Fibroblast of skin of back (primary cell): Measurements from ENCODE around the gene GATM.
"Not testable (repeated sequence)": the region's sequence is repeated elsewhere in the genome, so short reads cannot be mapped to it uniquely, and the experiment has no call there.

Source experiments
- DNase-seq: peaks from one replicate; pipeline ENCODE4 v3.0.0-alpha.2; 2013

Gene GATM

GRCh38 chr15:45387380-45388007, 9.2 kb upstream of the GATM start:
- DNase-seq = no peak

GRCh38 chr15:45386974-45387373, 8.6 kb upstream of the GATM start:
- DNase-seq = no peak

GRCh38 chr15:45386420-45386819, 8.1 kb upstream of the GATM start:
- no peak for DNase-seq

GRCh38 chr15:45385590-45385989, 7.2 kb upstream of the GATM start:
- no peak for DNase-seq

GRCh38 chr15:45384700-45385099, 6.4 kb upstream of the GATM start:
- no peak for DNase-seq

- DNase-seq = no peak
These were observed 544 bp upstream of the GATM start for GRCh38 chr15:45378913-45379262.

- DNase-seq = no peak
These were observed 665 bp downstream of the GATM start for GRCh38 chr15:45377609-45378148.

GRCh38 chr15:45376967-45377608, 1.3 kb downstream of the GATM start:
- DNase-seq = no peak

GRCh38 chr15:45376300-45376928, 1.9 kb downstream of the GATM start:
- DNase-seq = no peak

- DNase-seq = no peak
These were observed 2.5 kb downstream of the GATM start for GRCh38 chr15:45375836-45376235.

- no peak for DNase-seq
These were observed 4.4 kb downstream of the GATM start for GRCh38 chr15:45373976-45374375.

GRCh38 chr15:45372041-45372995, 6.0 kb downstream of the GATM start:
- peak; percentile 3 for DNase-seq

- no peak for DNase-seq
These were observed 6.8 kb downstream of the GATM start for GRCh38 chr15:45371546-45371945.

- DNase-seq = not testable (repeated sequence)
These were observed 8.3 kb downstream of the GATM start for GRCh38 chr15:45370042-45370441.

GRCh38 chr15:45367222-45367621, 11.1 kb downstream of the GATM start:
- not testable (repeated sequence) for DNase-seq

GRCh38 chr15:45364271-45364670, 14.1 kb downstream of the GATM start:
- DNase-seq = no peak

GRCh38 chr15:45363801-45364200, 14.5 kb downstream of the GATM start:
- no peak for DNase-seq

GRCh38 chr15:45363334-45363733, 15.0 kb downstream of the GATM start:
- no peak for DNase-seq

- no peak for DNase-seq
These were observed 15.9 kb downstream of the GATM start for GRCh38 chr15:45362419-45362818.

- no peak for DNase-seq
These were observed 16.5 kb downstream of the GATM start for GRCh38 chr15:45361878-45362277.

GRCh38 chr15:45355860-45356259, 22.5 kb downstream of the GATM start:
- no peak for DNase-seq

- no peak for DNase-seq
These were observed 23.6 kb downstream of the GATM start for GRCh38 chr15:45354711-45355110.

GRCh38 chr15:45351227-45351626, 27.1 kb downstream of the GATM start:
- DNase-seq = no peak
